ENCODE measurements around the gene EYA3. TPM values are rescaled to one million over a fixed set of nuclear protein-coding genes. Genes with fewer than 3 reads are reported as not detected.

EYA3 gene
- total and polyA plus RNA-seq, 2 of the 8 experiments (the other 6 are each of a cell fraction or from before 2014, with no cell fraction given) = 15.0 to 33.9 TPM

DNA sequence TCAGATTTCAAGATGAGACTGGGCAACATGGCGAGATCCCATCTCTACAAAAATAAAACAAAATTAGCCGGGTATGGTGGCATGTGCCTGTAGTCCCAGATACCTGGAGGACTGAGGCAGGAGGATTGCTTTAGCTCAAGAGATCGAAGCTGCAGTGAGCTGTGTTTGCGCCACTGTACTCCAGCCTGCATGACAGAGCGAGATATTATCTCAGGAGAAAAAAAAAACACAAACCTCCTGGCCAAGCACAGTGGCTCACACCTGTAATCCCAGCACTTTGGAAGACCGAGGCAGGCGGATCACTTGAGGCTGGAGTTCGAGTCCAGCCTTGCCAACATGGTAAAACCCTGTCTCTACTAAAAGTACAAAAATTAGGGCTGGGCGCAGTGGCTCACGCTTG is 85.8 kb downstream of the EYA3 start:
- Histone ChIP-seq H3K56ac (replicated peaks; ENCODE audit: insufficient read length, low read depth, low read length) (no peak overlapping the region), H3K4me1 (replicated peaks in 1 of 4; ENCODE audit: control insufficient read depth in 3 of 4, insufficient read depth in 4 of 4, low read length in 3 of 4) (no peaks in the 10 kb centered on the region), H3K4ac (replicated peaks; ENCODE audit: insufficient read length, low read depth, low read length) (no peak overlapping the region), H3K23ac (ENCODE audit: insufficient read length) (no peak overlapping the region), H4K8ac (ENCODE audit: extremely low read depth, insufficient read depth, low read length) (no peak overlapping the region), H3K9me3 (ENCODE audit: insufficient read depth in 2 of 2, low read depth in 1 of 2, low read length in 1 of 2) (no peaks in the 10 kb centered on the region), H3K36me3 (ENCODE audit: control insufficient read depth in 2 of 4, insufficient read depth in 4 of 4, low read length in 3 of 4) (peaks cover 6 to 28% (median 15%) of the 10 kb centered on the region in 4 experiments), H2BK20ac (ENCODE audit: low read length) (no peak overlapping the region), H3K79me2 (ENCODE audit: control insufficient read depth in 1 of 2, insufficient read depth in 2 of 2, low read length in 2 of 2) (no peaks in the 10 kb centered on the region), H3K14ac (ENCODE audit: insufficient read length) (no peak overlapping the region), H3K18ac (ENCODE audit: extremely low read depth, low read length) (no peak overlapping the region), H2BK5ac (ENCODE audit: low read depth, low read length) (no peak overlapping the region), H2BK12ac (ENCODE audit: low read depth, low read length) (no peak overlapping the region), H4K91ac (replicated peaks; ENCODE audit: insufficient read length, low read length) (no peak overlapping the region), H3K9ac (replicated peaks in 1 of 4; ENCODE audit: extremely low read depth in 1 of 4, low read depth in 3 of 4, low read length in 3 of 4) (no peak overlapping the region), H2AFZ (ENCODE audit: low read length) (no peak overlapping the region), H4K5ac (ENCODE audit: insufficient read length, low read depth, low read length) (no peak overlapping the region), H2BK120ac (replicated peaks; ENCODE audit: low read depth, low read length) (no peak overlapping the region), H3K4me2 (ENCODE audit: insufficient read depth in 1 of 2, low read depth in 2 of 2, low read length in 2 of 2) (no peak overlapping the region), H3K4me3 (ENCODE audit: extremely low read depth in 1 of 4, insufficient read depth in 2 of 4, low read depth in 3 of 4, low read length in 4 of 4) (no peak overlapping the region), H3K23me2 (ENCODE audit: low read depth, low read length) (no peaks in the 10 kb centered on the region), H2BK15ac (ENCODE audit: low read length) (no peak overlapping the region), H3K79me1 (ENCODE audit: low read depth, low read length) (no peaks in the 10 kb centered on the region), H3K27ac (ENCODE audit: low read depth, low read length) (no peak overlapping the region), H4K20me1 (replicated peaks in 1 of 2; ENCODE audit: control insufficient read depth in 1 of 2, insufficient read depth in 2 of 2, low read length in 2 of 2) (no peaks in the 10 kb centered on the region), H2AK5ac (ENCODE audit: low read depth, low read length) (no peak overlapping the region), H3K27me3 (replicated peaks in 1 of 4; ENCODE audit: control insufficient read depth in 3 of 4, extremely low read depth in 1 of 4, insufficient read depth in 3 of 4, low read length in 3 of 4) (no peaks in the 10 kb centered on the region)
- 95% methylated on average over 10 of the region's 10 CpGs; no CpG with 5 or more reads in 1 of the 2 experiments for WGBS, 2 experiments (ENCODE audit: extremely low coverage in 1 of 2, insufficient coverage in 1 of 2, insufficient read length in 1 of 2, insufficient replicate concordance in 2 of 2, low coverage in 1 of 2, low lambda C conversion rate in 2 of 2, missing lambda C conversion rate in 1 of 2)
- DNase-seq (ENCODE audit: low read depth in 1 of 2, low spot score in 2 of 2) (no peak), FAIRE-seq (no peak)
- no peak for TF ChIP-seq POU5F1 (IDR thresholded peaks at IDR 0.05; ENCODE audit: low read depth, low read length)
- POLR2A ChIA-PET (ENCODE audit: partially characterized antibody) = no interaction called here
- CTCF ChIA-PET (ENCODE audit: partially characterized antibody) = interaction anchor here (0.7 kb wide), 1 partner anchor 47 kb away, joined by 3 read pairs; no protein-coding TSS in a partner anchor

Data from H1 (cell line).